Measurements from ENCODE around the gene CRIM1.

DNA sequence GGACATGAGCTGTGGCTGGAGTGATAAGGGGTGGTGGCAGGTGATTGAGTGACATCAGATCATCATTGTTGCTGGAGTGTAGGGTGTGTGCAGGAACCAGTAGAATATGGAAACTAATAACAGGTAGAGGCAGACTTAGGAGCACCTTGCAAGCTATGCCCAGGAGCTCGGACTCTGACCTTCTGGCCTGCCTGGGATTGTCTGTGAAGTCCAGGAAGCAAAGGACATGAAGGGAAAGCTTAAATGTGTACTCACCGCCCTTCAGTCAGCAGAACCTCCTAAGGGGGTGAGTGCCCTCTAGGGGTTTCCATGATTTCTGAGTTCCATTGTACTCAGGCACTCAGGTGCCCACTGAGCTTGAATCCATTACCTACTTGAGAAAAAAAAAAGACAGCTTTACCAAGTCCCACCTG is 104.2 kb downstream of the CRIM1 start:
- TF ChIP-seq, protein P1, sequence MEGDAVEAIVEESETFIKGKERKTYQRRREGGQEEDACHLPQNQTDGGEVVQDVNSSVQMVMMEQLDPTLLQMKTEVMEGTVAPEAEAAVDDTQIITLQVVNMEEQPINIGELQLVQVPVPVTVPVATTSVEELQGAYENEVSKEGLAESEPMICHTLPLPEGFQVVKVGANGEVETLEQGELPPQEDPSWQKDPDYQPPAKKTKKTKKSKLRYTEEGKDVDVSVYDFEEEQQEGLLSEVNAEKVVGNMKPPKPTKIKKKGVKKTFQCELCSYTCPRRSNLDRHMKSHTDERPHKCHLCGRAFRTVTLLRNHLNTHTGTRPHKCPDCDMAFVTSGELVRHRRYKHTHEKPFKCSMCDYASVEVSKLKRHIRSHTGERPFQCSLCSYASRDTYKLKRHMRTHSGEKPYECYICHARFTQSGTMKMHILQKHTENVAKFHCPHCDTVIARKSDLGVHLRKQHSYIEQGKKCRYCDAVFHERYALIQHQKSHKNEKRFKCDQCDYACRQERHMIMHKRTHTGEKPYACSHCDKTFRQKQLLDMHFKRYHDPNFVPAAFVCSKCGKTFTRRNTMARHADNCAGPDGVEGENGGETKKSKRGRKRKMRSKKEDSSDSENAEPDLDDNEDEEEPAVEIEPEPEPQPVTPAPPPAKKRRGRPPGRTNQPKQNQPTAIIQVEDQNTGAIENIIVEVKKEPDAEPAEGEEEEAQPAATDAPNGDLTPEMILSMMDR (conservative IDR thresholded peaks at IDR 0.05) = peak; percentile 53
- no peak for TF ChIP-seq EZH2 (IDR thresholded peaks at IDR 0.05; ENCODE audit: low read depth)

Measured in PC-9 (cell line).